WERI-Rb-1 (cell line): ENCODE measurements around the gene DOP1B.
A peak's percentile ranks its signal among the peaks of the same experiment; 100 is the strongest.
"Not testable (repeated sequence)": the region's sequence is repeated elsewhere in the genome, so short reads cannot be mapped to it uniquely, and the experiment has no call there.

Experiments used
- DNase-seq: peaks from one replicate; pipeline ENCODE4 v3.0.0-alpha.2; 2020
- H3K27ac ChIP-seq: fragments of 250-450 bp; sonication (Bioruptor Pico); 2 replicates; pipeline ENCODE4 v1.5.1; 2020; ENCODE audit warnings: mild to moderate bottlenecking, moderate library complexity
- H3K27me3 ChIP-seq: fragments of 250-450 bp; sonication (Bioruptor Pico); 2 replicates; pipeline ENCODE4 v1.5.1; 2021; ENCODE audit warnings: mild to moderate bottlenecking, low read depth, moderate library complexity; ENCODE audit not compliant: insufficient read depth, severe bottlenecking
- H3K36me3 ChIP-seq: fragments of 250-450 bp; sonication (Bioruptor Pico); 2 replicates; pipeline ENCODE4 v1.5.1; 2020; ENCODE audit warnings: mild to moderate bottlenecking, moderate library complexity
- H3K4me3 ChIP-seq: 2 replicates; pipeline ENCODE4 v1.5.1; 2011; ENCODE audit warnings: low read depth, mild to moderate bottlenecking, control low read depth, low read length
- H3K9me3 ChIP-seq: fragments of 250-450 bp; sonication (Bioruptor Pico); 2 replicates; pipeline ENCODE4 v1.5.1; 2021; ENCODE audit warnings: mild to moderate bottlenecking, moderate library complexity; ENCODE audit not compliant: severe bottlenecking
- CTCF ChIP-seq: IDR thresholded peaks from 2 replicates; pipeline ENCODE4 v1.5.1; 2011; ENCODE audit warnings: low read depth, mild to moderate bottlenecking, control low read depth, inconsistent platforms, low read length

The DOP1B gene

GRCh38 chr21:36129219-36129618, 27.4 kb upstream of the DOP1B start:
- peaks cover 3% of the 10 kb centered on the region for H3K27me3 ChIP-seq
- DNase-seq: no peak
- TF ChIP-seq CTCF: no peak
- H3K27ac ChIP-seq: no peak overlapping the region
- no peaks in the 10 kb centered on the region for H3K36me3 ChIP-seq
- no peak overlapping the region for H3K4me3 ChIP-seq
- peaks cover 2% of the 10 kb centered on the region for H3K9me3 ChIP-seq

GRCh38 chr21:36130414-36130762, 26.2 kb upstream of the DOP1B start:
- not testable (repeated sequence) for H3K4me3 ChIP-seq, H3K27ac ChIP-seq, H3K9me3 ChIP-seq, H3K27me3 ChIP-seq, H3K36me3 ChIP-seq, DNase-seq

GRCh38 chr21:36130839-36131238, 25.8 kb upstream of the DOP1B start:
- DNase-seq, H3K36me3 ChIP-seq, H3K4me3 ChIP-seq, H3K27me3 ChIP-seq, H3K9me3 ChIP-seq, H3K27ac ChIP-seq: not testable (repeated sequence)

GRCh38 chr21:36132696-36133095, 23.9 kb upstream of the DOP1B start:
- H3K27me3 ChIP-seq: peaks cover 9% of the 10 kb centered on the region
- no peak for DNase-seq

GRCh38 chr21:36134803-36135390, 21.7 kb upstream of the DOP1B start, which contains the start of gene CBR3:
Gene CBR3 (plus strand): TSS chr21:36135079. CDS start chr21:36135193, 114 bp downstream.
- DNase-seq: peak; percentile 43
- peak within 1 kb of the TSS; percentile 84 for H3K4me3 ChIP-seq
- H3K9me3 ChIP-seq: no peaks in the 10 kb centered on the region
- H3K36me3 ChIP-seq: no peaks in the 10 kb centered on the region
- TF ChIP-seq CTCF: no peak
- peaks cover 9% of the 10 kb centered on the region for H3K27me3 ChIP-seq
- peak within 1 kb of the TSS; percentile 16 for H3K27ac ChIP-seq

More at GRCh38 chr21:36132696-36133095, 23.9 kb upstream of the DOP1B start:
- Histone ChIP-seq H3K36me3 (no peaks in the 10 kb centered on the region), H3K4me3 (no peak overlapping the region), H3K9me3 (no peaks in the 10 kb centered on the region), H3K27ac (no peak overlapping the region)
- no peak for TF ChIP-seq CTCF

GRCh38 chr21:36135391-36136102, 21.1 kb upstream of the DOP1B start:
- no peak for TF ChIP-seq CTCF
- Histone ChIP-seq H3K27ac (peak overlapping the region; percentile 16), H3K36me3 (no peaks in the 10 kb centered on the region), H3K4me3 (peak overlapping the region; percentile 84), H3K9me3 (no peaks in the 10 kb centered on the region), H3K27me3 (peaks cover 9% of the 10 kb centered on the region)
- peak; percentile 78 for DNase-seq

- DNase-seq, H3K27me3 ChIP-seq, H3K9me3 ChIP-seq, H3K4me3 ChIP-seq, H3K36me3 ChIP-seq, H3K27ac ChIP-seq: not testable (repeated sequence)
Observed at GRCh38 chr21:36139791-36140190, 16.8 kb upstream of the DOP1B start.
